Prostate gland (tissue), 2 donors: Measurements from ENCODE around the gene TSPAN18.

Source experiments
- POLR2A ChIP-seq: fragments of 450-650 bp; IDR thresholded peaks from one replicate; pipeline ENCODE4 v1.6.1; 2016; ENCODE audit warnings: antibody characterized with exemption, mild to moderate bottlenecking
- POLR2AphosphoS5 ChIP-seq: sonication (generic); formaldehyde crosslinking; IDR thresholded peaks from one replicate; pipeline ENCODE4 v1.6.1; 2017; ENCODE audit warnings: antibody characterized with exemption
- TF ChIP-seq, protein P1 (sequence below), 4 experiments: fragments of 200-600 bp in 2 of 4; fragments of 450-650 bp in 2 of 4; sonication (generic) in 2 of 4; IDR thresholded peaks; 1 replicate in 3 of 4; 2 replicates in 1 of 4; pipeline ENCODE4 v1.5.1; 2016 to 2019; ENCODE audit warnings: antibody characterized with exemption in 4 of 4, mild to moderate bottlenecking in 2 of 4, moderate library complexity in 2 of 4

DNA sequence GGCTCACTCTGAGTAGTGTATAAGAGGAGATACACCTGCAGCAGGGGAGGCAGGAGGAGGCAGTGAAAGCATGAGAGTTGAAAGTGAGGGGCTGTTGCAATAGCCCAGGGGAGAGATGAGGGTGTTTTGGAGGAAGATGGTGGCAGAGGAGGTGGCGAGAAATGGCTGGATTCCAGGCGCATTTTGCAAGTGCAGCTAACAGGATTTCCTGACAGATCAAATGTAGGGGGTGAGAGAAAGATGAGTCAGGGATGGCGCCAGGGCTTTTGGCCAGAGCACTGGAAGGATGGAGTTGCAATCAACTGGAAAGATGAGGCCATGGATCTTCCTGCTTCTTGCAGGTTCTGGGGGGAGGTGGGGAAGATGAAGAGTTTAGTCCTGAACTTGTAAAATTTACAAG, 16.8 kb upstream of the TSPAN18 start:
- TF ChIP-seq, protein P1, sequence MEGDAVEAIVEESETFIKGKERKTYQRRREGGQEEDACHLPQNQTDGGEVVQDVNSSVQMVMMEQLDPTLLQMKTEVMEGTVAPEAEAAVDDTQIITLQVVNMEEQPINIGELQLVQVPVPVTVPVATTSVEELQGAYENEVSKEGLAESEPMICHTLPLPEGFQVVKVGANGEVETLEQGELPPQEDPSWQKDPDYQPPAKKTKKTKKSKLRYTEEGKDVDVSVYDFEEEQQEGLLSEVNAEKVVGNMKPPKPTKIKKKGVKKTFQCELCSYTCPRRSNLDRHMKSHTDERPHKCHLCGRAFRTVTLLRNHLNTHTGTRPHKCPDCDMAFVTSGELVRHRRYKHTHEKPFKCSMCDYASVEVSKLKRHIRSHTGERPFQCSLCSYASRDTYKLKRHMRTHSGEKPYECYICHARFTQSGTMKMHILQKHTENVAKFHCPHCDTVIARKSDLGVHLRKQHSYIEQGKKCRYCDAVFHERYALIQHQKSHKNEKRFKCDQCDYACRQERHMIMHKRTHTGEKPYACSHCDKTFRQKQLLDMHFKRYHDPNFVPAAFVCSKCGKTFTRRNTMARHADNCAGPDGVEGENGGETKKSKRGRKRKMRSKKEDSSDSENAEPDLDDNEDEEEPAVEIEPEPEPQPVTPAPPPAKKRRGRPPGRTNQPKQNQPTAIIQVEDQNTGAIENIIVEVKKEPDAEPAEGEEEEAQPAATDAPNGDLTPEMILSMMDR (IDR thresholded peaks at IDR 0.05), result no peak
- TF ChIP-seq POLR2AphosphoS5 (no peak), POLR2A (no peak)
